NCI-H1105 treated with DMSO at 0.1 percent for 48 hours (cell line): ENCODE results near the gene OSBPL9.
"Not testable (repeated sequence)": the region's sequence is repeated elsewhere in the genome, so short reads cannot be mapped to it uniquely, and the experiment has no call there.

Experiments used
- DNase-seq: peaks from one replicate; lab custom pipeline; 2025; lab: John Stamatoyannopoulos, UW

Gene OSBPL9

DNA sequence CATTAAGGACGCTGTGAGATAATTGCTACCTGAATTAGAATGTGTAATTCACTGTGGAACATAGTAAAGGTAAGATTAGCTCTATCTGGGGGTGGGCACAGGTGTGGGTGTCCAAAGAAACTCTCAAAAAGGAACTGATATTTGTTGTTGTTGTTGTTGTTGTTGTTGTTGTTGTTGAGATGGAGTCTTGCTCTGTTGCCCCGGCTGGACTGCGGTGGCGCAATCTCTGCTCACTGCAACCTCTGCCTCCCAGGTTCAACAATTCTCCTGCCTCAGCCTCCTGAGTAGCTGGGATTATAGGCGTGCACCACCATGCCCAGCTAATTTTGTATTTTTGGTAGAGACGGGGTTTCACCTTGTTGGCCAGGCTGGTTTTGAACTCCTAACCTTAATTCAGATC is 6.8 kb upstream of the OSBPL9 start:
- DNase-seq = not testable (repeated sequence)

DNA sequence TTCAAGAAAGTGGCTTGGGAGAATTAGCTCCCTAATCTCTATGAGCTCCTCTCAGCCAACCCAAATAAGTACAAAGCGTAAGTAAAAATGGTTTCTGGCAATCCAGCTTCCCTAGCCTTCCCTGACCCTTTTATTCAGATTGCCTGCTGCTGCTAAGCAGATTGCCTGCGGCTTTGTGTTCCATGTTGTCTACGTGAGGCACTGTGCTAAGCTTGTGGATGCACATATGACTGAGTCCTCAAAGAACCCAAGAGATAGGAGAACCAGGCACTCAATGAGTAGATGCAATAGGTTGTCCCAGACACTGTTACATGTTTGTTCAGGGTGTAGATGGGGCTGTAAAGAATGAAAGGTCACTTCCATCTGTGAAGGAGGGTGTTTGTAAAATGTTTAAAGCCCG is 6.3 kb upstream of the OSBPL9 start:
- no peak for DNase-seq

DNA sequence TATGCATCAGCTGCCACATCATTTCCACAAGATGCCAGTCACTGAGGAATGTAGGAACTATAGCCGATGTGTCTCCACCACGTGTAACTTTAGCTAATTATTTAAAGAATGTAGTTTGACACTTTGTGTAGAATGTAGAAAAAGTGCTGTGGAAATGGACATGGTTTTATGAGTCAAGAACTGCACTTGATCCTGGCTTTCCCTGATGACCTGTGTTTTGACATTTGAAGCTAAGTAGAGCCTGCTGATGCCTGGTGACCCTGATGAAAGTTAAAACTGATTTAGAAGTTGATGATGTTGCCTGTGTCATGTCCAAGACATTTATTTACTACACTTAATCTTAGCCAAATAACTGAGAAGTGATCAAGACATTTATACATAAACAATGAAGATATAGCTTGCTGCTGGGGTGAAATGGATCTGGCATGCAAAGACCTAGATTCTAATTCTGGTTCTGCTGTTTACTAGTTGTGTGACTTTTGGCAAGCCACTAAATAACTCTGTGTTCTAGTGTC is 4.4 kb upstream of the OSBPL9 start:
- DNase-seq = no peak

DNA sequence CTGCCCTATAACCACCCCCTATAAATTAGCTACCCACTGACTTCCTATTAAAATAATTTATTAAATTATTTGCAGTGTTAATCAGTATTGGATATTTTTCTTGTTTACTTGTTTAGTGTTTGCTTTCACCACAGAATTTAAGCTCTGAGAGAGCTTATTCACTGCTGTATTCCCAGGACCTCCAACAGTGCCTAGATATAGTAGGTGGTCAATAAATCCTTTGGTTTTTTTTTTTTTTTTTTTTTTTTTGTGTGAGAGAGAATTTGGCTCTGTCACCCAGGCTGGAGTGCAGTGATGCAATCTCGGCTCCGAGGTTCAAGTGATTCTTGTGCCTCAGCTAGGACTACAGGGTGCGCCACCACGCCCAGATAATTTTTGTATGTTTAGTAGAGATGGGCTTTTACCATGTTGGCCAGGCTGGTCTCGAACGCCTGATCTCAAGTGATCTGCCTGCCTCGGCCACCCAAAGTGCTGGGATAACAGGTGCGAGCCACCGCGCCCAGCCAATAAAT is 1.1 kb upstream of the OSBPL9 start:
- no peak for DNase-seq

DNA sequence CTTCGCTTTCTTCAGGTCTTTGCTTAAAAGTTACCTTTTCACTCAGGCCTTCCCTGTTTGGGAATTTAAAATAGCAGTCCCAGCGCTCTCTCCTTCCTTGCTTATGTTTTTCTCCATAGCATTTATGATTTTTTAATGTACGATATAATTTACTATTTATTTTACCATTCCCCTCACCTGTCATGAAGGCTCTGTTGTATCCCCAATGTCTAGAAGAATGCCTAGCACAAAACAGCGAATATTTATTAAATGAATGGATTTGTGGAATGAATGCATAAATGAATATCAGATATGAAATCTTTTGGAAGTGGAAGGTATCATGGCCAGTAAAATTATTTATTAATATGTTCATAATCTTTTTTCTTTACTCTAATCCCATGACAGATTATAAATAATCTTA is 402 bp upstream of the OSBPL9 start:
- DNase-seq = no peak

DNA sequence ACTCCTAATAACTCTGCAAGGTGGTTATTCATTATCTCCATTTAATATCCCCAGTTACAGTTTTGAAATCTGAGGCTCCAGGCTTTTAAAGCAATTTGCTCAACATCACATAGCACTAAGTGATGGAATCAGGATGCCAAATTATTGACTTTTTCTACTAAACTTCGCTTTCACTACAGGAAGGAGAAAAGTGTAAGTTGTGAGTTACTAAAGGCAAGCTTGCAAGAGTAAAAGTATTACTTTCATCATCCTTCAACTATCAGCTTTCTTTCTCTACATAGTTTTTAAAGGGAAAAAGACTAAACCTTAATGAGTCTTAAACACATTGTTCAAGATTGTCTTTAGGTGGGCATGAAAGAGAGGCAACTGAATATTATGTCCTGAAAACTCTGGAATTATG is 1.8 kb downstream of the OSBPL9 start:
- DNase-seq = no peak

DNA sequence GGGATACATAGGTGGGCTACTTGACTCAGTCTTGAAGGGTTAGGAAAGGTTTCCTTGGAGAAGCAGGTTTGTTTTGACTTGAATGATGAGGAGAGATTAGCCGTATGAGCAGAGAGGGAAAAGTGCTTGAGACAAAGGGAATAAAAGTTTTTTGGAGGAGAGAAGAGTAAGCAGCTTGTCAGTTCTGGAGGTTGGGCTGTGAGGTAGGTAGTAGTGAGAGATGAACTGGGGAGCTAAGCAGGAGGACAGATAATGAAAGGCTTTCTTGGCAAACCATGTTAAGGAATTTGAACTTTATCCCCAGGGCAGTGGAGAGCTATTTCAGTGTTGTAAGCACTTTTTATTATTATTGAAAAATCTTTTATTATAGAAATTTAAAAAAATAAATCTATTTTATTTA is 3.6 kb downstream of the OSBPL9 start:
- no peak for DNase-seq

DNA sequence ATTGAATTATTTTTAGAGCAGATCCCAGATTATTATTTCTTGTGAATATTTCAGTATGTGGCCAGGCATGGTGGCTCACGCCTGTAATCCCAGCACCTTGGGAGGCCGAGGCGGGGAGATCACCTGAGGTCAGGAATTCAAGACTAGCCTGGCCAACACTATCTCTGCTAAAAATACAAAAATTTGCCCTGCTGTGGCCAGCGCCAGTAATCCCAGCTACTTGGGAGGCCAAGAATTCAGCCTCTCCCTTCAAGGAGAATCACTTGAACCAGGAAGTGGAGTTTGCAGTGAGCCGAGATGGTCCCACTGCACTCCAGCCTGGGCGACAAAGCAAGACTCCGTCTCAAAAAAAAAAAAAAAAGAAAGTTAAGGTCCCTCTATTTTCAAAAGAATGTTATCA is 4.3 kb downstream of the OSBPL9 start:
- no peak for DNase-seq

DNA sequence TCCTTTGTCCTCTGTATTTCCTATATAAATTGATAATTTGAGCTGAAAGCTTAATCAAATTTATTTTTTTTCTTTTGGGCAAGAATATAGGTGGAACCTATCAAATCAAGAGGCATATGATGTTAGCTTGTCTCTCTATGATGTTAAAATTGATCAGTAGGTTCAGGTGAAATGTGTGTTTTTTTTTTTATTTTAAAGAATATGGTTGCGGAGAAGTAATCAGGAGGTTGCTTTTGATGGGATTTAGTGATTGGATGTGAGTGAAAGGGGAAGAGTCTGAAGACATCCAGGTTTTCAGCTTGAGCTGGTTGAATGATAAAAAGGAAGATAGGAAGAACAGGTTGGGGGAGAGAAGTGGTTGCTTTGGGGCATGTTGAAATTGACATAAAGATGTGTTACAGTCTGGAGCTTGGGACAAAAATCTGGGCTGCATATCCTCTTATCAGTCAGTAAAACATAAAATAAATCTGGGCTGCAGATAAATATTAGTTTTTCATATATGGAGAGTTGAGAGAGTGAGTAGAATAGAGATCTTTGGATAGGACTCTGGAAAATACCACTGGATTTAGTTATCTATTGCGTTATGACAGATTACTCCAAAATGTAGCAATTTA is 5.1 kb downstream of the OSBPL9 start:
- no peak for DNase-seq

DNA sequence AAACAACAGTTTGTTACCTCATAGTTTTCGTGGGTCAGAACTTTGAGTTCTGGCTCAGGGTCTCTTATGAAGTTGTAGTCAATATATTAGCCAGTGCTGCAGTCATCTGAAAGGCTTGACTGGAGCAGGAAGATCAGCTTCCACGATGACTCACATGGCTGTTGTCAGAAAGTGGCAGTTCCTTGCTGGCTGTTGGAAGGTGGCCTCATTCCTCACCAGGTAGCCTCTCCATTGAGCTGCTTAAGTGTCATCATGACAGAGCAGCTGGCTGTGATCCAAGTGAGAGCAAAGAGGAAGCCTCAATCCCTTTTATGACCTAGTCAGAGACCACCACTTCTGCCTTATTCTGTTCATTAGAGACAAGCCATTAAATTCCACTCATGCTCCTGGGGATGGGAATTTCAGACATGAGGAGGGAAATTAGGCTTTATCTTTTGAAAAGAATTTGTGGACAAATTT is 5.6 kb downstream of the OSBPL9 start:
- DNase-seq = peak; percentile 66

DNA sequence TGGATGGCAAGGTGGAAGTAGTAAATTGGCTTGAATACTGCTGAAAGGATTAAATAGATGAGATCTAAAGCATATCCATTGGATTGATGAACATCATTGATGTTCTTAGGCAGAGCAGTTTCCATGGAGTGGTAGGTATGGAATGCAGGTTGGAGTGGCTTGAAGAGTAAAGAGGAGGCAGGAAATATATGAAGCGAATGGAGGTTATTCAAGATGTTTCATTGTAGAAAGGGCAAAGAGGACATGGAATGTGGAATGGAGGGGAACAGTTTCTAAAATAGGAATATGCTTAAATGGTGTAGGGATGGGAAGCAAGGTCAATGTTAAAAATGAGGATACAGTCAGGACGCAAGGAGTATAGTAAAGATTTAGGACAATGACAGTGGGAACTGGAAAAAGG is 6.1 kb downstream of the OSBPL9 start:
- DNase-seq = no peak

DNA sequence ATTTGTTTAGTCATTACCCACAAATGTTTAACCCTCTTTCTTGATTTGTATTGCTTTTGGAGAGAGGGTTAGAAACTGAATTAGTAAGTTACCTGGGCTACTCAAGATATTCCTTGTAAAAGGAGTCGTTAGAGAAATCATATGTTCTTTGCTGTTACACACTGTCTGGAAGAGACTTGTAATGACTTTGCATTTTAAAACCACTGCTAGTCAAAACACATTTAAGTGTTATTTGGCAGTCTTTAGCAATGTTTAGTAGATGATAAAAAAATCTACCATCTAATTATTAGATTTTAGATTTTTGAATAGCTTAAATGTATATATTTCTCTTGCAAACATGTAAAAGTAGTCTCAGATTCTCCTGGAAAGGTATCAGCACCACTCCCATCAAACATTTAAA is 6.6 kb downstream of the OSBPL9 start:
- DNase-seq = no peak

DNA sequence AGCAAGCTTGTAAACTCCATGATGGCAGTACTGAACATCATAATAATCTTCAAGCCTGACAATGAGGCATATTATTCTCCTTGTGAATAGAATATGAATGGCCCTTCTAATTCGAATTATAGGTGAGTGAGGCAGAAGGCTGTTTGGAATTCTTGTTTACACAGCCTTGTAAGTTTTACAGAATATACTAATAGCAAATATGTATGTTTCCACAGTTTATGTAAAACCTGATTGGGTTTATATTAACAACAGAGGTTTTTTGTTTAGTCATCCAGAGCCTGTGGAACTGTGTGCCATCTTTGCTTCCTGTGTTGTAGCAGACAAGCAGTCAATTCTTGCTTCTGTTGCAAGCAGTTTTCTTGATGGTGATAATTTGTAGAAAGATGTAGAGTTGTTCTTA is 8.0 kb downstream of the OSBPL9 start:
- no peak for DNase-seq

DNA sequence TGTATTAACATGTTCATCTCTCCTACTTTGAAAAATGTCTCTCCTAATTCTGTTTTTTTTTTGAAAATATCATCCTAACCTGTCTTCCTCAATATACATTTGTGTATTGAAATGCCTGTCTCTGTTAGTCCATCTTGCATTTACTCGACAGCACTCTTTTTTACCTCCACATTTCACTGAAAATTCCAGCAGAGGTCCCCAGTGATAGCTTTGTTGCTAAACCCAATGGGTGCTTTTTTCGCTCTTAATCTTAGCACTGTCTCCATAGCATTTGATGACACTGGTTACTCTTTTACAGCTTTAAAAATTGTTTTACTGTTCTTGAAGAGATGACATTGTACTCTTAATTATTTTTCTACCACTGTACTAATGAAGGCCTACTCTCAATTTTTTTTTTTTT is 10.8 kb downstream of the OSBPL9 start:
- no peak for DNase-seq

DNA sequence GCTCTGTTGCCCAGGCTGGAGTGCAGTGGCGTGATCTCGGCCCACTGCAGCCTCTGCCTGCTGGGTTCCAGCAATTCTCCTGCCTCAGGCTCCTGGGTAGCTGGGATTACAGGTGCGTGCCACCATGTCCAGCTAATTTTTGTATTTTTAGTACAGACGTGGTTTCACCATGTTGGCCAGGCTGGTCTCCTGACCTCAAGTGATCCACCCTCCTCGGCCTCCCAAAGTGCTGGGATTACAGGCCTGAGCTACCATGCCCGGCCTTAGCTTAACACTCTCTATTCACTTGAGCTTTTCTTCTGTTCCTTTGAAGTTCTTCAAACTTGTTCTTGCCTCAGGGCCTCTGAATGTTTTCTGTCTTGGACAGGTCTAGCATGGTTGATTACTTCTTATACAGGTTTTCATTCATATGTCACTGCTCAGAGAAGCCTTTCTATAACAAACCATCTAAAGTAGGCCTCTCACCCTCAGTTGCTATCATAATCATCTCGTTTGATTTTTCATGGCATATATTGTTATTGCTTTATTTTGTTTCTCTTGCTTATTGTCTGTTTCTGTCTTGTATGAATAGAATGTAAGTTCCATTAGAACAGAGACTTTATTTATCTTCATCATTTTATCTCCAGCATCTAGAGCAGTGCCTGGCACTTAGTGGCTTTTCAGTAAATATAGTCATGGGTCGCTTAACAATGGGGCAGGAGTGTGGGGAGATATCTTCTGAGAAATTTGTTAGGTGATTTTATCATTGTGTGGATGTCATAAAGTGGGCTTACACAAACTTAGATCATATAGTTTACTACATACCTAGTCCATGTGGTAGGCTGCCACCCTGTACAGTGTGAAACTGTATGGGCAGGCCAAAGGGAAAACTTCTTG is 12.1 kb downstream of the OSBPL9 start:
- no peak for DNase-seq

DNA sequence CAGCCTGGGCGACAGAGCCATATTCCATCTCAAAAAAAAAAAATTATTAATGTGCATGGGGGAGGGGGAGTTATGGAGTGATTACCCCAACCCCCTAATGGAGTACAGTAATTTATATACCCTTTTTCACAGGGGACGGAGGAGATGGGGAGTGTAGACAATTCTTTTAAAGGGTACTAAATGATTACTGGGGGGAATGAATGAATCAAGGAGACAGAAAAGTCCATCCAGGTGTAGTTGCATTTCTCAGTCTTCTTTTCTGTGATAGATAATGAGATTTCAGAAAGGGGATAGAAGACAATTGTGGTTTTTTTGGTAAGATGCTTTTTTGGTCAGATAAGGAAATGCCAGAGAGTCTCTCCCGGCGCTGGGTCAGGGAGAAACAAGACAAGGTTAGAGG is 13.0 kb downstream of the OSBPL9 start:
- DNase-seq = no peak

DNA sequence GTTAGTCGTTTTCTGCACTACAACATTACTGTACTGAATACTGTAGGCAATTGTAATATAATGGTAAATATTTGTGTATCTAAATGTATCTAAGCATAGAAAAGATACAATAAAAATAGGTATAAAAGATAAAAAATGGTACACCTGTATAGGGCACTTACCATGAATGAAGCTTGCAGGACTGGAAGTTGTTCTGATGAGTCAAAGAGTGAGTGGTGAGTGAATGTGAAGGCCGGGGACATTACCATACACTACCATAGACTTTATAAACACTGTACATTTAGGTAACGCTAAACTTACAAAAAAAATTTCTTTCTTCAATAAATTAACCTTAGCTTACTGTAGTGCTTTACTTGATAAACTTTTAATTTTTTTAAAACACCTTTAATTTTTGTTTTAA is 13.5 kb downstream of the OSBPL9 start:
- no peak for DNase-seq

DNA sequence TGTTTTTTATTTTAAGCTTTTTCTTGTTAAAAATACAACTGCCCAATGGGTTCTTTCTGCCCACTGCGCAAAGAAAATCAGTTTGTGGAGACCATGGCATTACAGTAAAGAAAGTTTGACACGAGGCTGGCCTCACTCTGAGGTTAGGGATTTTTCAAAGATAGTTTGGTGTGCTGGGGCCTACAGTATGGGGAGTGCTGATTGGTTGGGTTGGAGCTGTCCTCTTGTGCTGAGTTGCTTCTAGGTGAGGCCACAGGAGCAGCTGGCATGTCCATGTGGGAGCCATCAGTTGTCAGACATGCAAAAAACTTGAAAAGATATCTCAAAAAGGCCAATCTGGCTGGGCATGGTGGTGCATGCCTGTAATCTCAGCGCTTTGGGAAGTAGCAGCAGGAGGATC is 14.0 kb downstream of the OSBPL9 start:
- DNase-seq = no peak

DNA sequence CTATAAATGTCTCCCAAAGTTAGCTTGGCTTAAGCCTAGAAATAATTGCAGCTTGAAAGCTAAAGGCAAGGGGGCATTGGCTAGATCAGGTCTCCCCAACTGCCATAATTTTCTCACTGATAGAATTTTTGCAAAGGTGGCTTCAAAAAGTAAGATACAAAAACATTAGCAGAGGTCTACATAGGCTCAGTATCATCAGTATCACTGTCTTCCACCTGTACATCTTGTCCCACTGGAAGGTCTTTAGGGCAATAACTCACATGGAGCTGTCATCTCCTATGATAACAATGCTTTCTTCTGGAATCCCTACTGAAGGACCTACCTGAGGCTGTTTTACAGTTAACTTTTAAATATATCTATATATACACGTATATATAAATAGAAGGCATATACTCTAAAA is 14.9 kb downstream of the OSBPL9 start:
- DNase-seq = no peak

DNA sequence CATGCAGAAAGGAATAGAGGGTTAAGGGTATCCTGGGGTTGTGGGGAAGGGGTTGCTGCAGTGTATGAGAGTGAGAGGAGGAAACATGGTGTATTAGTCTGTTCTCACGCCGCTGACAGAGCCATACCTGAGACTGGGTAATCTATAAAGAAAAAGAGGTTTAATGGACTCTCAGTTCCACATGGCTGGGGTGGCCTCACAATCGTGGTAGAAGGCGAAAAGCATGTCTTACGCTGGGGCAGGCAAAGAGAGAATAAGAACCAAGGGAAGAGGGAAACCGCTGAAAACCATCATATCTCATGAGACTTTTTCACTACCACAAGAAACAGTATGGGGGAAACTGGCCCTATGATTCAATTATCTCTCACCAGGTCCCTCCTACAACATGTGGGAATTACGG is 17.7 kb downstream of the OSBPL9 start:
- no peak for DNase-seq

DNA sequence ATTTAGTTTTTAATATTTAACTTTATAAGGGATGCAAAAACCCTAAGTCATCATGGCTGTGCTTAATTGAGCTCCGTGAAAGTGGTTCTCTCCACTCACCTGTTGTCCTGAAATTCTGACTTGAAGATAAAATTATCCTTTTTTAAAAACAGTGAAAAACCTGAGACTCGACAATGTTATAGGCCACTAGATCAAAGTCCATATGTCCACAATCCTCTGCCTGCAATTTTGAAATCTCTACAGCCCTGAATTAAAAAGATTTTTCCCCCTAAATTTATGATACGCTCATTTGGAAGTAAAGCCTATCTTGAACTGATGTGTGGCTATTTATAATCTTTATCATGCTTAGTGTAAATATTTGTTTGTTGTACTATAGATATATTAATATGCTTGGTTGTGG is 18.7 kb downstream of the OSBPL9 start:
- no peak for DNase-seq

DNA sequence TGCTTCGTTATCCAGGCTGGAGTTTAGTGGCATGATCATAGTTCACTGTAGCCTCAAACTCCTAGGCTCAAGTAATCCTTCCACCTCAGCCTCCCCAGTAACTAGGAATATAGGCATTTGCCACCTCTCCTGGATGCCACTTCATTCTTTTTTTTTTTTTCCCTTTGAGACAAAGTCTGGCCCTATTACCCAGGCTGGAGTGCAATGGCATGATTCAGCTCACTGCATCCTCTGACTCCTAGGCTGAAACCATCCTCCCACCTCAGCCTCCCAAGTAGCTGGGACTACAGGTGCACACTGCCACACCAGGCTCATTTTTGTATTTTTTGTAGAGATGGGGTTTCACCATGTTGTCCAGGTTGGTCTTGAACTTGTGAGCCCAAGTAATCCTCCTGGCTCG is 19.3 kb downstream of the OSBPL9 start:
- DNase-seq = no peak

DNA sequence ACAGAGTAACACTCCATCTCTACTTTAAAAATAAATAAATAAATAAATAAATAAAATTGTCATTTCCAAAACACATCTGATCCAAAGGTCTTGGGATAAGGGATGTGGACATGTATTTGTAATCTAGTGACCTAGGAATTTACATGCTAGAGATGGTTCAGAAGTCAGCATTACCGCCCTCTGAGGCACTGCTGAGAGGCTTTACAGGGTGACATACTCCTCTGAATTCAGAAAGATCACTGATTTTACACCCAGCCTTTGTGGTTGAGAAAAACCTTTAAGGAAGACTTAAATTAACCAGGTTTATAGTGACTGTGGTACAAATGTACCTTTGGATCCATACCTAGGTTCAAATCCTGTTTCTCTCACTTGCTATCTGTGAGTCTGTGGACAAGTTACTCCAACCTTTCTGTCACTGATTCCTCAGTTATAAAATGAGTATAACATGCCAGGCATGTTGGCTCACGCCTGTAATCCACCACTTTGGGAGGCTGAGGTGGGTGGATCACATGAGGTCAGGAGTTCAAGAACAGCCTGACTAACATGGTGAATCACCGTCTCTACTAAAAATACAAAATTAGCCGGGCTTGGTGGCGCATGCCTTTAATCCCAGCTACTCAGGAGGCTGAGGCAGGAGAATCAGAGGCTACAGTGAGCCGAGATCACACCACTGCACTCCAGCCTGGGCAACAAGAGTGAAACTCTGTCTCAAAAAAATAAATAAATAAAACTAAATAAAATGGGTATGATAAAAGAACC is 20.1 kb downstream of the OSBPL9 start:
- no peak for DNase-seq
